Measurements from ENCODE around the gene AKAP12. TPM values are rescaled to one million over a fixed set of nuclear protein-coding genes. Genes with fewer than 3 reads are reported as not detected.

Gene AKAP12
- total RNA-seq, 1 experiment from 2014 or later, result 90.0 TPM

DNA sequence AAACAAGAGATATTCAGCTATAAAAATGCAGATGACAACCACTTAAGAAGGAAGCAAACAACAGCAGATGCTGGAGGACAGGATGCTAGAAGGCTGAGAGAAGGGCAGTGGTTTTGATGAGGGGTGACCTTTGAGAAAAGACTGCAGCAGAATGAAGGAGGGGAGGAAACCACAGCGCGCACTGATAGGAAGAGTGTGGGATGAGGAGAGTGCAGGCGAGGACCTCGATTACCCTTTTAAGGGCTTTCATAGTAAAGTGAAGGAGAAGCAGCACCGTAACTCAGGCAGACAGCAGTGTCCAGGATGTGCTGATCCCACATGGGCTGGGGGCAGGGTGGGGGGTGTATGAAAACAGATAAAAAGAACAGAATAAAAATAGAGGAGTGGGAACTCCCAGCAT is 132.4 kb downstream of the AKAP12 start:
- no peak overlapping the region for H3K4me3 Mint-ChIP-seq
- DNase-seq (ENCODE audit: low spot score) (no peak), ATAC-seq (no peak)
- H3K27ac Mint-ChIP-seq, result peak overlapping the region; percentile 33
- peaks cover 50% of the 10 kb centered on the region for H3K4me1 Mint-ChIP-seq
- H3K9me3 Mint-ChIP-seq, result peaks cover 2% of the 10 kb centered on the region; the same call in 1 of the 2 replicates
- ChIA-PET CTCF (no interaction called here), POLR2A (no interaction called here)
- no peaks in the 10 kb centered on the region for H3K27me3 Mint-ChIP-seq (ENCODE audit: low read depth)
- peaks cover 15% of the 10 kb centered on the region for H3K36me3 Mint-ChIP-seq
- no peak for TF ChIP-seq ETV6 (CRISPR knock-in tag; IDR thresholded peaks at IDR 0.05)
- TF ChIP-seq ZSCAN18 (CRISPR knock-in tag; IDR thresholded peaks at IDR 0.05), result no peak
- no peak for TF ChIP-seq ZNF263 (CRISPR knock-in tag; IDR thresholded peaks at IDR 0.05; ENCODE audit: low read depth)
- TF ChIP-seq GRHL2 (CRISPR knock-in tag; IDR thresholded peaks at IDR 0.05; ENCODE audit: insufficient replicate concordance, severe bottlenecking), result no peak
- TF ChIP-seq, protein P1, sequence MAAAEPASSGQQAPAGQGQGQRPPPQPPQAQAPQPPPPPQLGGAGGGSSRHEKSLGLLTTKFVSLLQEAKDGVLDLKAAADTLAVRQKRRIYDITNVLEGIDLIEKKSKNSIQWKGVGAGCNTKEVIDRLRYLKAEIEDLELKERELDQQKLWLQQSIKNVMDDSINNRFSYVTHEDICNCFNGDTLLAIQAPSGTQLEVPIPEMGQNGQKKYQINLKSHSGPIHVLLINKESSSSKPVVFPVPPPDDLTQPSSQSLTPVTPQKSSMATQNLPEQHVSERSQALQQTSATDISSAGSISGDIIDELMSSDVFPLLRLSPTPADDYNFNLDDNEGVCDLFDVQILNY (CRISPR knock-in tag; IDR thresholded peaks at IDR 0.05), result no peak
- no peak for TF ChIP-seq ZNF416 (CRISPR knock-in tag; IDR thresholded peaks at IDR 0.05)

GRCh38 chr6:151374036-151374683 is 134.4 kb downstream of the AKAP12 start:
- ATAC-seq, result peak; percentile 78
- peaks cover 2% of the 10 kb centered on the region; the same call in 1 of the 2 replicates for H3K9me3 Mint-ChIP-seq
- POLR2A ChIA-PET, result interaction anchor here (1.1 kb wide), 1 partner anchor 15 kb away, joined by 6 read pairs; no protein-coding TSS in a partner anchor
- TF ChIP-seq ATF2 (CRISPR knock-in tag; IDR thresholded peaks at IDR 0.05; ENCODE audit: borderline replicate concordance, low read depth), result no peak
- TF ChIP-seq, protein P2, sequence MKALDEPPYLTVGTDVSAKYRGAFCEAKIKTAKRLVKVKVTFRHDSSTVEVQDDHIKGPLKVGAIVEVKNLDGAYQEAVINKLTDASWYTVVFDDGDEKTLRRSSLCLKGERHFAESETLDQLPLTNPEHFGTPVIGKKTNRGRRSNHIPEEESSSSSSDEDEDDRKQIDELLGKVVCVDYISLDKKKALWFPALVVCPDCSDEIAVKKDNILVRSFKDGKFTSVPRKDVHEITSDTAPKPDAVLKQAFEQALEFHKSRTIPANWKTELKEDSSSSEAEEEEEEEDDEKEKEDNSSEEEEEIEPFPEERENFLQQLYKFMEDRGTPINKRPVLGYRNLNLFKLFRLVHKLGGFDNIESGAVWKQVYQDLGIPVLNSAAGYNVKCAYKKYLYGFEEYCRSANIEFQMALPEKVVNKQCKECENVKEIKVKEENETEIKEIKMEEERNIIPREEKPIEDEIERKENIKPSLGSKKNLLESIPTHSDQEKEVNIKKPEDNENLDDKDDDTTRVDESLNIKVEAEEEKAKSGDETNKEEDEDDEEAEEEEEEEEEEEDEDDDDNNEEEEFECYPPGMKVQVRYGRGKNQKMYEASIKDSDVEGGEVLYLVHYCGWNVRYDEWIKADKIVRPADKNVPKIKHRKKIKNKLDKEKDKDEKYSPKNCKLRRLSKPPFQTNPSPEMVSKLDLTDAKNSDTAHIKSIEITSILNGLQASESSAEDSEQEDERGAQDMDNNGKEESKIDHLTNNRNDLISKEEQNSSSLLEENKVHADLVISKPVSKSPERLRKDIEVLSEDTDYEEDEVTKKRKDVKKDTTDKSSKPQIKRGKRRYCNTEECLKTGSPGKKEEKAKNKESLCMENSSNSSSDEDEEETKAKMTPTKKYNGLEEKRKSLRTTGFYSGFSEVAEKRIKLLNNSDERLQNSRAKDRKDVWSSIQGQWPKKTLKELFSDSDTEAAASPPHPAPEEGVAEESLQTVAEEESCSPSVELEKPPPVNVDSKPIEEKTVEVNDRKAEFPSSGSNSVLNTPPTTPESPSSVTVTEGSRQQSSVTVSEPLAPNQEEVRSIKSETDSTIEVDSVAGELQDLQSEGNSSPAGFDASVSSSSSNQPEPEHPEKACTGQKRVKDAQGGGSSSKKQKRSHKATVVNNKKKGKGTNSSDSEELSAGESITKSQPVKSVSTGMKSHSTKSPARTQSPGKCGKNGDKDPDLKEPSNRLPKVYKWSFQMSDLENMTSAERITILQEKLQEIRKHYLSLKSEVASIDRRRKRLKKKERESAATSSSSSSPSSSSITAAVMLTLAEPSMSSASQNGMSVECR (CRISPR knock-in tag; IDR thresholded peaks at IDR 0.05; ENCODE audit: borderline replicate concordance), result no peak
- peak; percentile 74; the same call in 1 of the 2 replicates for TF ChIP-seq FOXP4 (CRISPR knock-in tag; IDR thresholded peaks at IDR 0.05)
- peak; percentile 42; the same call in 1 of the 2 replicates for TF ChIP-seq GABPB1 (CRISPR knock-in tag; IDR thresholded peaks at IDR 0.05)
- peak; percentile 81; the same call in 1 of the 2 replicates for TF ChIP-seq TEAD1 (CRISPR knock-in tag; IDR thresholded peaks at IDR 0.05)
- TF ChIP-seq ETV6 (CRISPR knock-in tag; IDR thresholded peaks at IDR 0.05), result peak; percentile 96
- no peak for DNase-seq (ENCODE audit: low spot score)
- H3K27me3 Mint-ChIP-seq (ENCODE audit: low read depth), result no peaks in the 10 kb centered on the region
- H3K4me1 Mint-ChIP-seq, result peaks cover 58% of the 10 kb centered on the region
- CTCF ChIA-PET, result interaction anchor here (0.7 to 2.0 kb wide), 4 partner anchors 40 to 482 kb away, joined by 3 to 9 read pairs (median 4); no protein-coding TSS in a partner anchor
- H3K4me3 Mint-ChIP-seq, result peak overlapping the region; percentile 58
- H3K36me3 Mint-ChIP-seq, result peaks cover 4% of the 10 kb centered on the region
- H3K27ac Mint-ChIP-seq, result peak overlapping the region; percentile 90

Data from WTC11 (cell line).